Keratinocyte (primary cell): Measurements from ENCODE around the gene HOMER1. TPM values are rescaled to one million over a fixed set of nuclear protein-coding genes. Genes with fewer than 3 reads are reported as not detected.

ENCODE experiments used
- DNase-seq: peaks from one replicate; pipeline ENCODE4 v3.0.0-alpha.2; 2011; ENCODE audit warnings: low read depth, missing footprints, low spot score
- FAIRE-seq: peaks from 2 replicates; lab custom pipeline; 2011; peaks lifted over from hg19 to GRCh38; lab: Jason Lieb, UNC
- H2AFZ ChIP-seq: 2 replicates; pipeline ENCODE4 v1.6.0; 2012; ENCODE audit warnings: low read length, control low read depth, inconsistent platforms; ENCODE audit not compliant: control insufficient read depth
- H3K27ac ChIP-seq: 2 replicates; pipeline ENCODE4 v1.5.1; 2011; ENCODE audit warnings: low read length; ENCODE audit not compliant: control insufficient read depth, insufficient read depth
- H3K27me3 ChIP-seq: 3 replicates; pipeline ENCODE4 v1.6.0; 2011; ENCODE audit warnings: low read length; ENCODE audit not compliant: control insufficient read depth, insufficient read depth; ENCODE audit errors: extremely low read depth
- H3K36me3 ChIP-seq, 2 experiments: 2 replicates in 1 of 2; 3 replicates in 1 of 2; pipeline ENCODE4 v1.5.1; 2011; ENCODE audit warnings: low read length in 2 of 2, mild to moderate bottlenecking in 1 of 2; ENCODE audit not compliant: control insufficient read depth in 2 of 2, insufficient read depth in 2 of 2; ENCODE audit errors: extremely low read depth in 1 of 2
- H3K4me1 ChIP-seq: 3 replicates; pipeline ENCODE4 v1.5.1; 2011; ENCODE audit warnings: low read length; ENCODE audit not compliant: control insufficient read depth, insufficient read depth; ENCODE audit errors: extremely low read depth
- H3K4me2 ChIP-seq: 3 replicates; pipeline ENCODE4 v1.6.0; 2011; ENCODE audit warnings: low read depth, low read length; ENCODE audit not compliant: control insufficient read depth, insufficient read depth; ENCODE audit errors: extremely low read depth
- H3K4me3 ChIP-seq, 3 experiments: fragments of 200-600 bp in 1 of 3; sonication (generic) in 1 of 3; 2 replicates in 2 of 3; 3 replicates in 1 of 3; pipeline ENCODE4 v1.5.1; 2011 to 2016; ENCODE audit warnings: low read length in 3 of 3, mild to moderate bottlenecking in 3 of 3, control low read depth in 2 of 3, inconsistent platforms in 1 of 3, low read depth in 1 of 3, mixed read lengths in 1 of 3, mixed run types in 1 of 3, moderate library complexity in 1 of 3; ENCODE audit not compliant: control insufficient read depth in 2 of 3, insufficient read depth in 2 of 3; ENCODE audit errors: extremely low read depth in 1 of 3
- H3K79me2 ChIP-seq: 2 replicates; pipeline ENCODE4 v1.6.0; 2012; ENCODE audit warnings: low read length; ENCODE audit not compliant: control insufficient read depth, insufficient read depth
- H3K9ac ChIP-seq: 3 replicates; pipeline ENCODE4 v1.6.0; 2011; ENCODE audit warnings: low read length; ENCODE audit not compliant: control insufficient read depth, insufficient read depth; ENCODE audit errors: extremely low read depth
- H3K9me1 ChIP-seq: 3 replicates; pipeline ENCODE4 v1.6.0; 2011; ENCODE audit warnings: low read length; ENCODE audit not compliant: control insufficient read depth, insufficient read depth; ENCODE audit errors: extremely low read depth
- H3K9me3 ChIP-seq: 2 replicates; pipeline ENCODE4 v1.5.1; 2012; ENCODE audit warnings: low read depth, low read length; ENCODE audit not compliant: control insufficient read depth
- H4K20me1 ChIP-seq: 3 replicates; pipeline ENCODE4 v1.6.0; 2011; ENCODE audit warnings: low read length; ENCODE audit not compliant: control insufficient read depth, insufficient read depth; ENCODE audit errors: extremely low read depth
- EZH2 ChIP-seq: IDR thresholded peaks from one replicate; pipeline ENCODE4 v1.6.1; 2012; ENCODE audit warnings: inconsistent platforms, mild to moderate bottlenecking, low read length, moderate library complexity
- dilution Hi-C: fragments of 300-500 bp; cut with MboI; formaldehyde crosslinking; loops from one replicate; pipeline ENCODE4 v1.7.0; 2020; ENCODE audit warnings: low sequenced_read_pairs; ENCODE audit not compliant: extremely low pct_ligation_motif_present
- polyA plus RNA-seq, 5 experiments: library from polyadenylated mRNA; depleted of rRNA in 3 of 5; stranded (reverse) in 3 of 5; stranded (forward) in 1 of 5; unstranded in 1 of 5; fragments of >200 nt; gene quantifications; 1 replicate in 1 of 5; 2 replicates in 3 of 5; 3 replicates in 1 of 5; pipeline versions ENCODE4 v1.2.1 to v1.2.3, GENCODE V29; 2011 to 2012; ENCODE audit warnings: missing spikeins in 2 of 5, low read depth in 1 of 5, low replicate concordance in 1 of 5
- TF ChIP-seq, protein P1 (sequence below), 3 experiments: IDR thresholded peaks in 1 of 3; conservative IDR thresholded peaks in 1 of 3; optimal IDR thresholded peaks in 1 of 3; 2 replicates in 2 of 3; 3 replicates in 1 of 3; pipeline versions ENCODE3 to v1.5.1; 2011; ENCODE audit warnings: low read length in 3 of 3, mild to moderate bottlenecking in 3 of 3, moderate library complexity in 2 of 3, control low read depth in 1 of 3, inconsistent platforms in 1 of 3; ENCODE audit not compliant: insufficient read depth in 2 of 3; ENCODE audit errors: extremely low read depth in 1 of 3

HOMER1 gene
- polyA plus RNA-seq, 1 donor (not counting 4 experiments of a cell fraction or from before 2014, with no cell fraction given) = 6.5 TPM

- FAIRE-seq (no peak), DNase-seq (no peak)
- H2AFZ ChIP-seq = no peak overlapping the region
- H3K79me2 ChIP-seq = no peaks in the 10 kb centered on the region
- no peak overlapping the region for H3K27ac ChIP-seq
- H4K20me1 ChIP-seq = no peaks in the 10 kb centered on the region
- no peaks in the 10 kb centered on the region for H3K36me3 ChIP-seq
- H3K4me1 ChIP-seq = peaks cover 13% of the 10 kb centered on the region
- dilution Hi-C loops = no loop called here
- H3K4me2 ChIP-seq = no peak overlapping the region
- no peaks in the 10 kb centered on the region for H3K27me3 ChIP-seq
- no peak overlapping the region for H3K4me3 ChIP-seq
- no peaks in the 10 kb centered on the region for H3K9me3 ChIP-seq
- no peak overlapping the region for H3K9ac ChIP-seq
- TF ChIP-seq, protein P1, sequence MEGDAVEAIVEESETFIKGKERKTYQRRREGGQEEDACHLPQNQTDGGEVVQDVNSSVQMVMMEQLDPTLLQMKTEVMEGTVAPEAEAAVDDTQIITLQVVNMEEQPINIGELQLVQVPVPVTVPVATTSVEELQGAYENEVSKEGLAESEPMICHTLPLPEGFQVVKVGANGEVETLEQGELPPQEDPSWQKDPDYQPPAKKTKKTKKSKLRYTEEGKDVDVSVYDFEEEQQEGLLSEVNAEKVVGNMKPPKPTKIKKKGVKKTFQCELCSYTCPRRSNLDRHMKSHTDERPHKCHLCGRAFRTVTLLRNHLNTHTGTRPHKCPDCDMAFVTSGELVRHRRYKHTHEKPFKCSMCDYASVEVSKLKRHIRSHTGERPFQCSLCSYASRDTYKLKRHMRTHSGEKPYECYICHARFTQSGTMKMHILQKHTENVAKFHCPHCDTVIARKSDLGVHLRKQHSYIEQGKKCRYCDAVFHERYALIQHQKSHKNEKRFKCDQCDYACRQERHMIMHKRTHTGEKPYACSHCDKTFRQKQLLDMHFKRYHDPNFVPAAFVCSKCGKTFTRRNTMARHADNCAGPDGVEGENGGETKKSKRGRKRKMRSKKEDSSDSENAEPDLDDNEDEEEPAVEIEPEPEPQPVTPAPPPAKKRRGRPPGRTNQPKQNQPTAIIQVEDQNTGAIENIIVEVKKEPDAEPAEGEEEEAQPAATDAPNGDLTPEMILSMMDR (optimal IDR thresholded peaks at IDR 0.05 in 1 of 3, IDR thresholded peaks at IDR 0.05 in 1 of 3, conservative IDR thresholded peaks at IDR 0.05 in 1 of 3; ENCODE audit: extremely low read depth in 1 of 3, insufficient read depth in 2 of 3, low read length in 3 of 3) = no peak
- TF ChIP-seq EZH2 = no peak
- H3K9me1 ChIP-seq = no peaks in the 10 kb centered on the region
Observed at GRCh38 chr5:79560771-79561524, 47.0 kb upstream of the HOMER1 start.

GRCh38 chr5:79555418-79555817 is 41.5 kb upstream of the HOMER1 start:
- FAIRE-seq = no peak
- dilution Hi-C loops = no loop called here
- H3K4me3 ChIP-seq = no peak overlapping the region

More at GRCh38 chr5:79555418-79555817, 41.5 kb upstream of the HOMER1 start:
- no peaks in the 10 kb centered on the region for H3K79me2 ChIP-seq
- H3K4me2 ChIP-seq = no peak overlapping the region
- H4K20me1 ChIP-seq = no peaks in the 10 kb centered on the region
- H3K9ac ChIP-seq = no peak overlapping the region
- no peaks in the 10 kb centered on the region for H3K36me3 ChIP-seq
- H3K27me3 ChIP-seq = no peaks in the 10 kb centered on the region
- no peaks in the 10 kb centered on the region for H3K9me3 ChIP-seq
- H2AFZ ChIP-seq = no peak overlapping the region
- TF ChIP-seq, protein P1 (optimal IDR thresholded peaks at IDR 0.05 in 1 of 3, IDR thresholded peaks at IDR 0.05 in 1 of 3, conservative IDR thresholded peaks at IDR 0.05 in 1 of 3; ENCODE audit: extremely low read depth in 1 of 3, insufficient read depth in 2 of 3, low read length in 3 of 3) = no peak
- TF ChIP-seq EZH2 = no peak
- DNase-seq = no peak
- H3K9me1 ChIP-seq = no peaks in the 10 kb centered on the region
- no peak overlapping the region for H3K27ac ChIP-seq
- peaks cover 2% of the 10 kb centered on the region for H3K4me1 ChIP-seq
